ENCODE results near the gene APOD.

DNA sequence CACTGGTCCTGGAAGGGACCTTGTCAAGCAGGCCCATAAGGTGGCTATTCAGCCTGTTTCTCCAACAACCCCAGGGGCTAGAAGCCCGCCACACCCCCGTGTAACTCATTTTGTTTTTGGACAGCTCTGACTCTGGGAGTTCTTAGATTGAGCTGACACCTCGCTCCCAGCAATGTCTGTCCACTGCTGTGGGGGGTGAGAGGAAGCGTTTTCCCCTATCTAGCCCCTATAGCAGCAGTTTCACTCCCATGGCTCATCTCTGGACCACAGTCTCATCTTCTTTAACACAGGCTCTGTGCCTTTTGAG, 39.6 kb downstream of the APOD start:
- TF ChIP-seq, protein P1, sequence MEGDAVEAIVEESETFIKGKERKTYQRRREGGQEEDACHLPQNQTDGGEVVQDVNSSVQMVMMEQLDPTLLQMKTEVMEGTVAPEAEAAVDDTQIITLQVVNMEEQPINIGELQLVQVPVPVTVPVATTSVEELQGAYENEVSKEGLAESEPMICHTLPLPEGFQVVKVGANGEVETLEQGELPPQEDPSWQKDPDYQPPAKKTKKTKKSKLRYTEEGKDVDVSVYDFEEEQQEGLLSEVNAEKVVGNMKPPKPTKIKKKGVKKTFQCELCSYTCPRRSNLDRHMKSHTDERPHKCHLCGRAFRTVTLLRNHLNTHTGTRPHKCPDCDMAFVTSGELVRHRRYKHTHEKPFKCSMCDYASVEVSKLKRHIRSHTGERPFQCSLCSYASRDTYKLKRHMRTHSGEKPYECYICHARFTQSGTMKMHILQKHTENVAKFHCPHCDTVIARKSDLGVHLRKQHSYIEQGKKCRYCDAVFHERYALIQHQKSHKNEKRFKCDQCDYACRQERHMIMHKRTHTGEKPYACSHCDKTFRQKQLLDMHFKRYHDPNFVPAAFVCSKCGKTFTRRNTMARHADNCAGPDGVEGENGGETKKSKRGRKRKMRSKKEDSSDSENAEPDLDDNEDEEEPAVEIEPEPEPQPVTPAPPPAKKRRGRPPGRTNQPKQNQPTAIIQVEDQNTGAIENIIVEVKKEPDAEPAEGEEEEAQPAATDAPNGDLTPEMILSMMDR (conservative IDR thresholded peaks at IDR 0.05; ENCODE audit: low read depth, low read length): no peak
- TF ChIP-seq, protein P2, sequence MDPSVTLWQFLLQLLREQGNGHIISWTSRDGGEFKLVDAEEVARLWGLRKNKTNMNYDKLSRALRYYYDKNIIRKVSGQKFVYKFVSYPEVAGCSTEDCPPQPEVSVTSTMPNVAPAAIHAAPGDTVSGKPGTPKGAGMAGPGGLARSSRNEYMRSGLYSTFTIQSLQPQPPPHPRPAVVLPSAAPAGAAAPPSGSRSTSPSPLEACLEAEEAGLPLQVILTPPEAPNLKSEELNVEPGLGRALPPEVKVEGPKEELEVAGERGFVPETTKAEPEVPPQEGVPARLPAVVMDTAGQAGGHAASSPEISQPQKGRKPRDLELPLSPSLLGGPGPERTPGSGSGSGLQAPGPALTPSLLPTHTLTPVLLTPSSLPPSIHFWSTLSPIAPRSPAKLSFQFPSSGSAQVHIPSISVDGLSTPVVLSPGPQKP (IDR thresholded peaks at IDR 0.05; ENCODE audit: borderline replicate concordance, low read depth, low read length): no peak
- TF ChIP-seq POLR2A (IDR thresholded peaks at IDR 0.05; ENCODE audit: low read depth, low read length) (no peak), RAD21 (IDR thresholded peaks at IDR 0.05; ENCODE audit: low read length) (no peak), RCOR1 (IDR thresholded peaks at IDR 0.05; ENCODE audit: insufficient replicate concordance, low read length) (no peak), MAFK (IDR thresholded peaks at IDR 0.05; ENCODE audit: low read depth, low read length) (no peak), CHD1 (IDR thresholded peaks at IDR 0.05; ENCODE audit: low read depth, low read length) (no peak), BHLHE40 (IDR thresholded peaks at IDR 0.05; ENCODE audit: low read depth, low read length) (no peak), RFX5 (IDR thresholded peaks at IDR 0.05; ENCODE audit: low read depth, low read length) (no peak), MXI1 (IDR thresholded peaks at IDR 0.05; ENCODE audit: borderline replicate concordance, low read depth, low read length) (no peak), SMC3 (IDR thresholded peaks at IDR 0.05; ENCODE audit: low read depth, low read length) (no peak), MAZ (IDR thresholded peaks at IDR 0.05; ENCODE audit: borderline replicate concordance, low read depth, low read length) (no peak)
- TF ChIP-seq, protein P3, sequence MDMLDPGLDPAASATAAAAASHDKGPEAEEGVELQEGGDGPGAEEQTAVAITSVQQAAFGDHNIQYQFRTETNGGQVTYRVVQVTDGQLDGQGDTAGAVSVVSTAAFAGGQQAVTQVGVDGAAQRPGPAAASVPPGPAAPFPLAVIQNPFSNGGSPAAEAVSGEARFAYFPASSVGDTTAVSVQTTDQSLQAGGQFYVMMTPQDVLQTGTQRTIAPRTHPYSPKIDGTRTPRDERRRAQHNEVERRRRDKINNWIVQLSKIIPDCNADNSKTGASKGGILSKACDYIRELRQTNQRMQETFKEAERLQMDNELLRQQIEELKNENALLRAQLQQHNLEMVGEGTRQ (IDR thresholded peaks at IDR 0.05; ENCODE audit: low read depth, low read length): no peak

All from IMR-90 (cell line).